Measurements from ENCODE around the gene SLC17A9. TPM values are rescaled to one million over a fixed set of nuclear protein-coding genes. Genes with fewer than 3 reads are reported as not detected.

SLC17A9 gene
- total and polyA plus RNA-seq, 2 of the 8 experiments (the other 6 are each of a cell fraction or from before 2014, with no cell fraction given): 23.5 to 35.2 TPM

DNA sequence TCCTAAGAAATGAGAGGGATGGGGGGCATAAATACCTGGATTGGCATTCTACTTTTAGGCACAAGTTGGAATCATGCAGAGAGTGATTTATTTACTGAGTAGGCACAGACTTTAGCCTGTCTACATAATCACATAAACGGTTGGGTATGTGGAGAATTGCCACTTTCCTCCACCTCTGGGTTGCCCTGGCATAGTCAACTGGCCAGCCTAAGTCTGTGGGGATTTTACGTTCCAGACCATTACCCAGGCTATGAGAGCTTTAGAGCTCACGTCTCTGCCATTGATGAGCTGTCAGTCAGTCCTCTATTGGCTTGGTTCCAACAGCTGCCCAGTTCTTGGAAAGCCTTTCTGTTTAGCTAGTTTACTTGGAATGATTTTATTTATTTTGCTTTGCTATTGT is 59.3 kb downstream of the SLC17A9 start:
- H3K56ac ChIP-seq (replicated peaks; ENCODE audit: insufficient read length, low read depth, low read length): no peak overlapping the region
- no peak overlapping the region for H3K4me3 ChIP-seq (ENCODE audit: extremely low read depth in 1 of 4, insufficient read depth in 2 of 4, low read depth in 3 of 4, low read length in 4 of 4)
- no peak overlapping the region for H3K9ac ChIP-seq (replicated peaks in 1 of 4; ENCODE audit: extremely low read depth in 1 of 4, low read depth in 3 of 4, low read length in 3 of 4)
- peaks cover 1% of the 10 kb centered on the region; the same call in 1 of the 2 replicates for H3K23me2 ChIP-seq (ENCODE audit: low read depth, low read length)
- peaks cover 25 to 49% (median 37%) of the 10 kb centered on the region in 4 experiments for H3K27me3 ChIP-seq (replicated peaks in 1 of 4; ENCODE audit: control insufficient read depth in 3 of 4, extremely low read depth in 1 of 4, insufficient read depth in 3 of 4, low read length in 3 of 4)
- 83% methylated on average over 3 of the region's 3 CpGs; no CpG with 5 or more reads in 1 of the 2 experiments for WGBS, 2 experiments (ENCODE audit: extremely low coverage in 1 of 2, insufficient coverage in 1 of 2, insufficient read length in 1 of 2, insufficient replicate concordance in 2 of 2, low coverage in 1 of 2, low lambda C conversion rate in 2 of 2, missing lambda C conversion rate in 1 of 2)
- H2AK5ac ChIP-seq (ENCODE audit: low read depth, low read length): no peak overlapping the region
- H4K20me1 ChIP-seq (replicated peaks in 1 of 2; ENCODE audit: control insufficient read depth in 1 of 2, insufficient read depth in 2 of 2, low read length in 2 of 2): peaks cover 4% of the 10 kb centered on the region in 2 experiments
- peaks cover 5 to 8% of the 10 kb centered on the region in 2 experiments for H3K9me3 ChIP-seq (ENCODE audit: insufficient read depth in 2 of 2, low read depth in 1 of 2, low read length in 1 of 2)
- H3K14ac ChIP-seq (ENCODE audit: insufficient read length): no peak overlapping the region
- H4K91ac ChIP-seq (replicated peaks; ENCODE audit: insufficient read length, low read length): no peak overlapping the region
- H2BK12ac ChIP-seq (ENCODE audit: low read depth, low read length): no peak overlapping the region
- FAIRE-seq (no peak), DNase-seq (ENCODE audit: low read depth in 1 of 2, low spot score in 2 of 2) (no peak)
- H3K4me1 ChIP-seq (replicated peaks in 1 of 4; ENCODE audit: control insufficient read depth in 3 of 4, insufficient read depth in 4 of 4, low read length in 3 of 4): peaks cover 0 to 29% (median 19%) of the 10 kb centered on the region in 4 experiments; a peak in 6 of 7 replicates
- no peak overlapping the region for H3K18ac ChIP-seq (ENCODE audit: extremely low read depth, low read length)
- no peak overlapping the region for H2BK120ac ChIP-seq (replicated peaks; ENCODE audit: low read depth, low read length)
- H3K4ac ChIP-seq (replicated peaks; ENCODE audit: insufficient read length, low read depth, low read length): no peak overlapping the region
- no peak overlapping the region for H3K27ac ChIP-seq (ENCODE audit: low read depth, low read length)
- H3K36me3 ChIP-seq (ENCODE audit: control insufficient read depth in 2 of 4, insufficient read depth in 4 of 4, low read length in 3 of 4): peaks cover 0 to 4% (median 0%) of the 10 kb centered on the region in 4 experiments; a peak in 1 of 8 replicates
- ChIA-PET CTCF (ENCODE audit: partially characterized antibody) (interaction anchor here (0.6 to 1.6 kb wide), 7 partner anchors 22 to 189 kb away, joined by 3 to 5 read pairs (median 3); no protein-coding TSS in a partner anchor), POLR2A (ENCODE audit: partially characterized antibody) (interaction anchor here (1.8 kb wide), 1 partner anchor 84 kb away, joined by 4 read pairs; no protein-coding TSS in a partner anchor)
- no peak overlapping the region for H2BK5ac ChIP-seq (ENCODE audit: low read depth, low read length)
- H3K4me2 ChIP-seq (ENCODE audit: insufficient read depth in 1 of 2, low read depth in 2 of 2, low read length in 2 of 2): no peak overlapping the region
- no peak overlapping the region for H2AFZ ChIP-seq (ENCODE audit: low read length)
- H3K79me2 ChIP-seq (ENCODE audit: control insufficient read depth in 1 of 2, insufficient read depth in 2 of 2, low read length in 2 of 2): no peaks in the 10 kb centered on the region
- H2BK15ac ChIP-seq (ENCODE audit: low read length): no peak overlapping the region
- no peaks in the 10 kb centered on the region for H3K79me1 ChIP-seq (ENCODE audit: low read depth, low read length)
- H3K23ac ChIP-seq (ENCODE audit: insufficient read length): no peak overlapping the region
- no peak overlapping the region for H4K5ac ChIP-seq (ENCODE audit: insufficient read length, low read depth, low read length)
- no peak overlapping the region for H2BK20ac ChIP-seq (ENCODE audit: low read length)
- H4K8ac ChIP-seq (ENCODE audit: extremely low read depth, insufficient read depth, low read length): no peak overlapping the region
- TF ChIP-seq KDM5A (IDR thresholded peaks at IDR 0.05; ENCODE audit: low read length): no peak
- TF ChIP-seq HDAC6 (IDR thresholded peaks at IDR 0.05; ENCODE audit: low read depth, low read length): no peak
- no peak for TF ChIP-seq SP2 (IDR thresholded peaks at IDR 0.05; ENCODE audit: low read length)
- TF ChIP-seq SUZ12 (IDR thresholded peaks at IDR 0.05; ENCODE audit: low read length): no peak
- no peak for TF ChIP-seq MAFK (IDR thresholded peaks at IDR 0.05; ENCODE audit: low read depth, low read length)
- TF ChIP-seq CREB1 (IDR thresholded peaks at IDR 0.05): no peak
- no peak for TF ChIP-seq JUND (IDR thresholded peaks at IDR 0.05; ENCODE audit: low read length)
- no peak for TF ChIP-seq RAD21 (IDR thresholded peaks at IDR 0.05 in 1 of 2, conservative IDR thresholded peaks at IDR 0.05 in 1 of 2; ENCODE audit: low read depth in 2 of 2, low read length in 2 of 2)
- TF ChIP-seq PHF8 (conservative IDR thresholded peaks at IDR 0.05; ENCODE audit: low read depth, low read length): no peak
- TF ChIP-seq JUN (IDR thresholded peaks at IDR 0.05; ENCODE audit: low read depth, low read length): no peak
- no peak for TF ChIP-seq EP300 (IDR thresholded peaks at IDR 0.05; ENCODE audit: borderline replicate concordance in 1 of 2, low read depth in 2 of 2, low read length in 2 of 2)
- no peak for TF ChIP-seq KDM4A (IDR thresholded peaks at IDR 0.05; ENCODE audit: low read depth, low read length, severe bottlenecking)
- TF ChIP-seq, protein P1, sequence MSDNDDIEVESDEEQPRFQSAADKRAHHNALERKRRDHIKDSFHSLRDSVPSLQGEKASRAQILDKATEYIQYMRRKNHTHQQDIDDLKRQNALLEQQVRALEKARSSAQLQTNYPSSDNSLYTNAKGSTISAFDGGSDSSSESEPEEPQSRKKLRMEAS (IDR thresholded peaks at IDR 0.05): no peak

All from H1 (cell line).